Subcutaneous adipose tissue (tissue), 4 donors: ENCODE data around the gene HDLBP. TPM values are rescaled to one million over a fixed set of nuclear protein-coding genes. Genes with fewer than 3 reads are reported as not detected.

Source experiments
- total RNA-seq, 4 donors: library from RNA; depleted of rRNA; stranded (reverse); fragments of >200 nt; gene quantifications; one replicate each; pipeline ENCODE4 v1.1.0, GENCODE V29; 2016
- TF ChIP-seq, protein P1 (sequence below): fragments of 450-650 bp; IDR thresholded peaks from one replicate; pipeline ENCODE4 v1.5.1; 2016; ENCODE audit warnings: low read depth, mild to moderate bottlenecking, control low read depth, antibody characterized with exemption, moderate library complexity

Gene HDLBP
- total RNA-seq, 4 donors from 2014 or later: 306 to 581 (median 503) TPM

DNA sequence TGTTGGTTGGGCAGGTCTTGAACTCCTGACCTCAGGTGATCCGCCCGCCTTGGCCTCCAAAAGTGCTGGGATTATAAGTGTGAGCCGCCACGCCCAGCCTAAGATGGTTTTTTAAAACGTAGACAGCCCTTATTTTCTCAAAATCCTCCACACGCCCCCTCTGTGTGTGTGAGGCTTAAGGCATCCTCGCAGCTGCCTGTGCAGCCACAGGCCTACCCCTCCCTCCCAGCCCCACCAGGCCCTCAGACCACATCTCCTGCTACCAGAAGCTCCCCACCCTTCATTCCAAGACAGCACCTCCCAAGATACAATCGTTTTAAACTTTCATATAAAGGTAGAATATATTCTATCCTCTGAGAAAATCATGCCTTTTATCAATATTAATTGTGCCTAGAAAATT is 122.2 kb downstream of the HDLBP start:
- TF ChIP-seq, protein P1, sequence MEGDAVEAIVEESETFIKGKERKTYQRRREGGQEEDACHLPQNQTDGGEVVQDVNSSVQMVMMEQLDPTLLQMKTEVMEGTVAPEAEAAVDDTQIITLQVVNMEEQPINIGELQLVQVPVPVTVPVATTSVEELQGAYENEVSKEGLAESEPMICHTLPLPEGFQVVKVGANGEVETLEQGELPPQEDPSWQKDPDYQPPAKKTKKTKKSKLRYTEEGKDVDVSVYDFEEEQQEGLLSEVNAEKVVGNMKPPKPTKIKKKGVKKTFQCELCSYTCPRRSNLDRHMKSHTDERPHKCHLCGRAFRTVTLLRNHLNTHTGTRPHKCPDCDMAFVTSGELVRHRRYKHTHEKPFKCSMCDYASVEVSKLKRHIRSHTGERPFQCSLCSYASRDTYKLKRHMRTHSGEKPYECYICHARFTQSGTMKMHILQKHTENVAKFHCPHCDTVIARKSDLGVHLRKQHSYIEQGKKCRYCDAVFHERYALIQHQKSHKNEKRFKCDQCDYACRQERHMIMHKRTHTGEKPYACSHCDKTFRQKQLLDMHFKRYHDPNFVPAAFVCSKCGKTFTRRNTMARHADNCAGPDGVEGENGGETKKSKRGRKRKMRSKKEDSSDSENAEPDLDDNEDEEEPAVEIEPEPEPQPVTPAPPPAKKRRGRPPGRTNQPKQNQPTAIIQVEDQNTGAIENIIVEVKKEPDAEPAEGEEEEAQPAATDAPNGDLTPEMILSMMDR: no peak

DNA sequence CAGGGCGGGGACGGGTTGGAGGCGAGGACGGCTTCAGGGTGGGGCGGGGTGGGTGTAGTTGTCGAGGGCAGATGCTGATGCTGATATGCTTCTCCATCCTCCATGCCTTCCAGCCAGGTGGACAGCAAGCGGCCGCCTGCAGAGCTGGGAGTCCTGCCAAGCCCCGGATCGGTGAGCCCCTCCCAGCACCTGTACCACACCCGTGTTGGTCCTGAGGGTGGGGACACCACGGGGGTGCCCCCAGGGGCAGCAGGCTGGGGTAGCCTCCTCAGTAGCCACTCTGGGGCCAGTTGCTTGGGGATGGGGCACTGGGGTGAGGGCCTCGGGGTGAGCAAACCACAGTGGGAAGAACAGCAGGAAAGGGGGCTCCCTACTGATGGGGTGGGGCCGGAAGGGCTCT is 124.4 kb downstream of the HDLBP start:
- TF ChIP-seq, protein P1: no peak

DNA sequence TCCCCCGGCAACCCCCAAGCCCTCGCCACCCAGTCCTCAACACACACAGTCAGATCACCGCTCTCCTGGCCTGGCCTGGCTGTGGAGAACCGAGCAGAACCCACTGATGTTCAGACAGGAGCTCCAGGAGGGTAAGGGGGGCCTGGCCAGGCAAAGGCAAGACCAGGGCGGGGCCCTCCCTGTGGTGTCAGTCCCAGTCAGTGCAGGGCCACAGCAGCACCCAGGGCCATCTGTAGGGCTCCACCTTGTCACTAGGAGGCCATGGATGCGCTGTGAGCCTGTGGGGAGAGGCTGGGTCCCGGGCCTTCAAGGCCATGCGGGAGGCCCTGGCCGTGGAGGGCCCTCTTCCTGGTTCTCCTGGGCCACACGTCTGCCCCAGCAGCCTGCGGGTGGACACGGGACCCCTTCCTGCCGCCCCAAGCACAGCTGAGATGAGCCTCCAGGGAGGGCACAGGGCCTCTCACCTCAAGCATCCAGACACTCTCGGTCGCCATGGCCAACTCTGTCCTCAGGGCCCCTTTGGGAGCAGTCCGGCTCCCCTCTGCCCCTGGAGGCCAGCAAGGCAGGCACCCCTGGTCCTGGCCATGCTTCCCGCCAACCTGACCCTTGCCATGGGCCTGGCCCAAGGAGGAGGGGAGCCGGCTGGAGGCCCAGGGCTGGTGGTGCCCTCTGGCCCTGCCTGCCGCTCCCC is 125.0 kb downstream of the HDLBP start:
- TF ChIP-seq, protein P1: no peak

DNA sequence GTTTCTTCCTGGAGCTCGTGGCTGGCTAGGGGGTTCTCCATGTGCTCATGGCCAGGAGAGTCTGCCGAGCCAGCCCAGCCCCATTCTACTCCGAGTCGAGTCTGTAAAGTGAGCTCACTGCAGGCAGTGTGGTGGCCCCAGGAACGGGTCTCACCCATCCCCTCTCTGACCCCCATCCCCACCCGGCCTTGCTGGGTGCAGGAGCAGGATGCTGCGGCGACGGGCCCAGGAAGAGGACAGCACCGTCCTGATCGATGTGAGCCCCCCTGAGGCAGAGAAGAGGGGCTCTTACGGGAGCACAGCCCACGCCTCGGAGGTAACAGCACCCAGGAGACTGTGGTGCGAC is 125.6 kb downstream of the HDLBP start:
- TF ChIP-seq, protein P1: no peak

DNA sequence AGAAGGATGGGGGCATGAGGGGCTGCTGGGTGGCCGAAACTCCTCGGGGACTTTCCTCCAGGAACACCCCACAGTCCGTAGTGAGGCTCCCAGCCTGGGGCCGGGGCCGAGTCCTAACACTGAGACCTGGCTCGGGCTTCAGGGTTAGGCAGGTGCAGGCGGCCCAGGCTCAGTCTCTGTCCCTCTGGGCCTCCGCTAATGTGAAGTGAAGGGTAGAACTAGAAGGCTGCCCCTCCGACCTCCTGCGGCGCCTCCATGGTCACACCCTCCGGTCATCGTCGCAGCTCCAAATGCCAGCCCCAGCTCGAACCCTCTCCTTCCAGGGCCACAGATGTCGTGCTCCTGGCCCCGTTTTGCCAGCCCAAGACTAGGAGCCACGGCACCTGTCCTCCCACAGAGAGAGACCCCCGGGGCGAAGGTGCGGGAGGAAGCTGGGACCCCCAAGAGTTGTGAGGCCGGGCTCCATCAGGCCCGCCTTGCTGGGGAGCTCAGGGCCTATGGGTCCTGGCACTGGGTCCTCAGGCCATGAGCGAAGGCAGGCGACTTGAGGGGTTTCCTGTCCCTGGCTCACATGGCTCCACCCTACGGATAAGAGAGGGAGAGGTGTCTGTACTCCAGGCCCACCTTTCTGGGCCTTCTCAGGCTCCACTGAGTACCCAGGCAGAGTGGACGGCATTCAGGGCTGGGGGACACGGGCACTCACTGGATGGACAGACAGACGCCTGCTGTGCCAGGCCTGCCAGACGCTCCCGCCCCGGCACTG is 126.2 kb downstream of the HDLBP start:
- TF ChIP-seq, protein P1: no peak

DNA sequence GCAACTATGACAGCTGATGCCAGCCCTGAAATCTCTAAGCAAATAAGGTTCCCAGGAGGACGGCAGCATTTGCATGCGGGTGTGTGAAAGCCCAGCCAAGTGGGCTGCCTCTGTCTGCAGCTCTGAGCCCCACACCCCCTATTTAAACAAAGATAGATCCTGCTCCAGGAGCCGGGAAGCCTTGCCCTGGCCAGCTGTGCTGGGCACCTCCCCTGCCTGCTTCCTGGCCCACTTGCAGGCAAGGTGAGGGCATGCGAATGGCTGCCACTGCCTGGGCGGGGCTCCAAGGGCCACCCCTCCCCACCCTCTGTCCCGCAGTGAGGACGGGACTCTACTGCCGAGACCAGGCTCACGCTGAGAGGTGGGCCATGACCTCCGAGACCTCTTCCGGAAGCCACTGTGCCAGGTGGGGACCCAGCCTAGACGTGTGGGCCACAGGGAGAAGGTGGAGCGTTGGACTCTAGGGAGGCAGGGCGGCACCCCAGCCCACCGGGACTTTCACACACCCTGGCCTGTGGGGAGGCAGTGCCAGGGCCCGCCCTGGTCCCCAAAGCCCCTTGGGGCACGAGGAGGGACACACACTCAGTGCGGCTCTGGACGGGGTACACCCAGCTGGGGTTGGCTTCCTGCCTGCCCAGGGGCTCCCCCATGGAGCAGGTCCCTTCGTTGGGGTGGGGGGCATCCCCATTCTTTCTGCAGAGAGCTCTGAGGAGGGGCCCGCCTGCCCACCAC is 126.9 kb downstream of the HDLBP start, which contains the start of gene ANO7:
Gene ANO7, plus strand, starts transcription at position 317 of the 732 bp plus-strand sequence. CDS start 1,387 bp downstream, outside the sequence.
- TF ChIP-seq, protein P1: no peak

DNA sequence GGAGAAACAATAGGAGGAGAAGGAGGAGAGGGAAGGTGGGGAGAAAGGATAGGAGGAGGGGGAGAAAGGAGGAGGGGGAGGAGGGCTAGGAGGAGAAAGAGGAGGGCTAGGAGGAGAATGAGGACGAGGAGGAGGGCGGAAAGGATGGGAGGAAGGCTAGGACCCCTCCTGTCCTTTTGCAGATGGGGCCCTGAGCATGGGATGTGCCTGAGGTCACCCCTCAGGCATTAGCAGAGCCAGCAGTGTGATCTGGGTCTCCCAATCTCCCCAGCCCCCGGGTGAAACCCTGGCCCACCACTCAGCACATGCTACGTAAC is 127.6 kb downstream of the HDLBP start:
- TF ChIP-seq, protein P1: no peak
